ENCODE measurements around the gene RBSN.

The RBSN gene

DNA sequence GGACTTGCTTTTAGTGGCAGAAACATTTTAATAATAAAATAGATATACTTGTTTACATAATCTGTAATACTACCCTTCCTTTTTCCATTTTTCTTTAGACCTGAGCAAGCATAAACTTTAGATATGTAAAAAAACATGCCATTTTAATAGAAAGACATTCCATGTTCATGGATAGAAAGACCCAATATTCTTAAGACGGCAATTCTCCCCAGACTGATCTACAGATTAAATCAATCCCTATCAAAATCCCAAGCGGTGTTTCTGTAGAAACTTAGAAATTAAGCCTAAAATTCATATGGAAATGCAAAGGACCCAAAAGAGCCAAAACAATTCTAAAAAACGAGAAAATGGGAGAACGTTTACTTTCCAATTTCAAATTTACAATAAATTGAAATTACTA, 45.4 kb downstream of the RBSN start:
- no peak for DNase-seq (ENCODE audit: low spot score)
- TF ChIP-seq, protein P1, sequence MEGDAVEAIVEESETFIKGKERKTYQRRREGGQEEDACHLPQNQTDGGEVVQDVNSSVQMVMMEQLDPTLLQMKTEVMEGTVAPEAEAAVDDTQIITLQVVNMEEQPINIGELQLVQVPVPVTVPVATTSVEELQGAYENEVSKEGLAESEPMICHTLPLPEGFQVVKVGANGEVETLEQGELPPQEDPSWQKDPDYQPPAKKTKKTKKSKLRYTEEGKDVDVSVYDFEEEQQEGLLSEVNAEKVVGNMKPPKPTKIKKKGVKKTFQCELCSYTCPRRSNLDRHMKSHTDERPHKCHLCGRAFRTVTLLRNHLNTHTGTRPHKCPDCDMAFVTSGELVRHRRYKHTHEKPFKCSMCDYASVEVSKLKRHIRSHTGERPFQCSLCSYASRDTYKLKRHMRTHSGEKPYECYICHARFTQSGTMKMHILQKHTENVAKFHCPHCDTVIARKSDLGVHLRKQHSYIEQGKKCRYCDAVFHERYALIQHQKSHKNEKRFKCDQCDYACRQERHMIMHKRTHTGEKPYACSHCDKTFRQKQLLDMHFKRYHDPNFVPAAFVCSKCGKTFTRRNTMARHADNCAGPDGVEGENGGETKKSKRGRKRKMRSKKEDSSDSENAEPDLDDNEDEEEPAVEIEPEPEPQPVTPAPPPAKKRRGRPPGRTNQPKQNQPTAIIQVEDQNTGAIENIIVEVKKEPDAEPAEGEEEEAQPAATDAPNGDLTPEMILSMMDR (IDR thresholded peaks at IDR 0.05; ENCODE audit: borderline replicate concordance, control extremely low read depth, extremely low read depth, insufficient read depth, missing control alignments): no peak
- in situ Hi-C loops (cut with MboI; ENCODE audit: low sequenced_read_pairs, unreplicated experiment): no loop called here

DNA sequence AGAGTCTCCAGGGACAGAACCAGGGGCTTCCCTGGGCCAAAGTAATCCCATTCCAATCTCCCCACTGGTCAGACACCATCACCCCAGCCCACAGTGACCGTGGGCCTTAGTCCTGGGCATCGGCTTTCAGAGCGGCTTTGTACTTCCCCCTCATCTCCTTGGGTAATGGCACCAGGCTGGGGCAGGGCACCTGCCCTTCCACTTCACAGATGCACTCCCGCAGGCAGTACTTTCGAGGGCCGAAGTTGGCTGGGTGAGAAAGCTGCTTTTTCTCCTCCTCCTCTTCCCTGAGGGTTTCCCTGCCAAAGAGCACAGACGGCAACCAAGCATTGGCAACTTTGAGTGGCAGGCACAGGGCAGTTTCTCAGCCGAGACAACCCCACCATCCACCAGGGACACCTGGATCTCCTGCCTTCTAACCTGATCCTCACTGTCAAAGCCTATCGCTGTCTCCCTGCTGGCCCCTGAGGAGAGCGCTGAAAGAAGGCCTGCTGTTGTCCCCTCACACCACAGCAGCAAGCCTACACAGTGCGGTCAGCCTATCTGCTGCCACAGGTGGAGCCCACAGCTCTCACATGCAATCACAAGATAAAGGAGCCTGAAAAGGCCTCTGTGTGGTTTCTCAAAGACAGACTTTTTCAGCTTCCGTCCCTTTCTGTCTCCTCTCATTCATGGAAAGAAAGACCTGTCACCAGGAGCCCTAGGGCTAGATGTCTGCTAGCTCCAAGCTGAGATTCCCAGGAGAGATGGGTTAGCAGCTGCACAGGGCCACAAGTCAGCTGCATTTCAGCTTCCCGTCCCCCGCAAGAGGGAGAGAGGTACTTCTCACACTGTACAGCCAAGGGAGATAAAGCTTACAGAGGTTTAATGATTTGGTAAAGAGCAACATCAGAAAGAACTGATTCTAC, 46.4 kb downstream of the RBSN start:
- in situ Hi-C loops (cut with MboI; ENCODE audit: low sequenced_read_pairs, unreplicated experiment): no loop called here
- DNase-seq (ENCODE audit: low spot score): no peak
- TF ChIP-seq, protein P1 (IDR thresholded peaks at IDR 0.05; ENCODE audit: borderline replicate concordance, control extremely low read depth, extremely low read depth, insufficient read depth, missing control alignments): no peak

DNA sequence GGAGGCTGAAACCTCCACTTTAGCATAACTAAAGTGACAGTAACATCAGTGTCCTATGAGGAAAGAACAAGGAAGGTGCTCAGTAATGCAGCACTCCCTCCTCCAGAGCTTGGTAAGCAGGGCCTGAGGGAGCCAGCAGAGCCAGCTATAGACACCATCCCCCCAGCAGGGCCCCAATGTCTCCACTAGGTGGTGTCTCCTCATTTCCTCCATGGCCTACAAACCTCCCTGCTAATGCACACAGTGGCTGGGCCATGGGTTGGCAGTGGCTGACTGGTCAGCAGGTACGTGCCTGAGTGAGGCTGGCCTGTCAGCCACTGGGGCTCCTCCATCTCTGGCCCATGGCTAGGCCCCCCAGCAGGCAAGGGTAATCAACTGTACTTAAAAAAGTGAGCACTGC, 47.4 kb downstream of the RBSN start:
- TF ChIP-seq, protein P1 (IDR thresholded peaks at IDR 0.05; ENCODE audit: borderline replicate concordance, control extremely low read depth, extremely low read depth, insufficient read depth, missing control alignments): peak; percentile 77
- in situ Hi-C loops (cut with MboI; ENCODE audit: low sequenced_read_pairs, unreplicated experiment): no loop called here
- peak; percentile 70 for DNase-seq (ENCODE audit: low spot score)

DNA sequence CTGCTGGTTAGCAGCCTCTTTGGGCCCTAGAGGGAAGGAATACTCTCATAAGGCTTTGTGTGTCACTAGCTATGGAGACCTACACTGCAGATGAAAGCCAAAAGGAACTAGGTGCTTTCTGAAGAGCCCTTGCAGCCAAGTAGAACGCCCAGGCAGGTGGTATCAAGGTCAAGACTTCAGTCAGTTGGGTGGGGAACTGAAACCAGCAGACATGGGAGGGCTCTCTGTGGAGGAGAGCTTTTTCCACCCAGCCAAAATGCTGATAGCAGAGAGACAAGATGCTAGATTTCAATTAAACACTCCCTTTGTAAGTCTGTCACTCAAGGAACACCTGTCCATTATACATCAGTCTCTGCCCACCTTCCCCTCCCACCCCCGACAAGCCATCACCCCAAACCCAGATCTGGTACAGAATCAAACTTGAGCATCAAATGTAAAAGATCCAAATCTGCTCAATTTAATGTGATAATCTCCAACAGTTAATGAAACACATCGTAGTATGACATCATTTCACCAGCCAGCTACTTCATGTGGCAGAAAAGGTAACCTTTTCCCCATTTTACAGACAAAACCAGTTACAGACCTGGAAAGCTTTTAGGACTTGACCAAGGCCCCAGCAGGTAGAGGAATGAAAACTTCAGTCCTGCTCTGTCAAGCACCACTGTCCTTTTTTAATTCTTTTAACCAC, 48.4 kb downstream of the RBSN start:
- peak; percentile 72 for DNase-seq (ENCODE audit: low spot score)
- in situ Hi-C loops (cut with MboI; ENCODE audit: low sequenced_read_pairs, unreplicated experiment): no loop called here
- TF ChIP-seq, protein P1 (IDR thresholded peaks at IDR 0.05; ENCODE audit: borderline replicate concordance, control extremely low read depth, extremely low read depth, insufficient read depth, missing control alignments): no peak

DNA sequence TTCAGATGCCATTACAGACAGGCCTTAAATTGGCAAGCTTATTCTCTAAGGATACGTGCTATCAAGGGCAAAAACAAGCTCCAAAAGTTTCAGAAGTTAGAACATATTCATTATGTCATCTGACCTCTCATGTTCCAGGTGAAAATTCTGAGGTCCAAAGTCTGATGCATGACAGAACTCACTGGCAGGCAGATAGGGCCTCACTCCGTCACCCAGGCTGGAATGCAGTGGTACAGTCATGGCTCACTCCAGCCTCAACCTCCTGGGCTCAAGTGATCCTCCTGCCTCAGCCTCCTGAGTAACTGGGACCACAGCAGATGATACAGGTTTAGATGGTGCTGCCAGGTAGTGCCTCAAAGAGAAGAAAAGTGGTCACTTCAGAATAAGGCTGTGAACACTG, 49.4 kb downstream of the RBSN start:
- no peak for DNase-seq (ENCODE audit: low spot score)
- in situ Hi-C loops (cut with MboI; ENCODE audit: low sequenced_read_pairs, unreplicated experiment): no loop called here
- TF ChIP-seq, protein P1 (IDR thresholded peaks at IDR 0.05; ENCODE audit: borderline replicate concordance, control extremely low read depth, extremely low read depth, insufficient read depth, missing control alignments): no peak

DNA sequence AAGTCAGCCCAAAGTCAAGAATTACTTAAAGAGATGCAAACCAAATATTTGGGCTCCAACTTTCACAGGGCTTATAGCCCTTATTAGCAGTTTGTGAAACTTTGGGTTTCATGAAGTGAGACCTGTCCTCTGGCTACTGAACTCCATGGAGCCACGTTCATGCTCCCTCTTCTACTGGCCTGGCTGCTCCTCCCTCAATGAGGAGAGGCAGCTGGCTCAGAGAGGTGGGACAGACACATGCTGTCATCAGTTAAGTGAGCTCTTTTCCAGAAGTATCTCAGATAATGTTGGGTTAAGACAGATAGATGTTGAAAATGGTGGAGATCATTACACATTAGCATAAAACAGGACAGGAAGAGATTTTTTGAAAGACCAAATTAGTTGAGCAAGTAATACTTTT, 53.3 kb downstream of the RBSN start:
- TF ChIP-seq, protein P1 (IDR thresholded peaks at IDR 0.05; ENCODE audit: borderline replicate concordance, control extremely low read depth, extremely low read depth, insufficient read depth, missing control alignments): no peak
- no peak for DNase-seq (ENCODE audit: low spot score)
- in situ Hi-C loops (cut with MboI; ENCODE audit: low sequenced_read_pairs, unreplicated experiment): no loop called here

All from GM13976 (cell line).